HTERT RPE-1 (cell line): ENCODE measurements around the gene SLC39A1.
"Not testable (repeated sequence)": the region's sequence is repeated elsewhere in the genome, so short reads cannot be mapped to it uniquely, and the experiment has no call there.

Experiments used
- in situ Hi-C: fragments of 300-500 bp; cut with MboI; formaldehyde crosslinking; loops from 4 replicates; pipeline ENCODE4 v1.14.3; 2020; ENCODE audit warnings: low sequenced_read_pairs

SLC39A1 gene

GRCh38 chr1:153932156-153933131 lies 30.9 kb downstream of the SLC39A1 start:
- in situ Hi-C loops = no loop called here

GRCh38 chr1:153929981-153930948 lies 33.1 kb downstream of the SLC39A1 start:
- in situ Hi-C loops = no loop called here

- in situ Hi-C loops = no loop called here
Measured at GRCh38 chr1:153929426-153929825, 33.9 kb downstream of the SLC39A1 start.

DNA sequence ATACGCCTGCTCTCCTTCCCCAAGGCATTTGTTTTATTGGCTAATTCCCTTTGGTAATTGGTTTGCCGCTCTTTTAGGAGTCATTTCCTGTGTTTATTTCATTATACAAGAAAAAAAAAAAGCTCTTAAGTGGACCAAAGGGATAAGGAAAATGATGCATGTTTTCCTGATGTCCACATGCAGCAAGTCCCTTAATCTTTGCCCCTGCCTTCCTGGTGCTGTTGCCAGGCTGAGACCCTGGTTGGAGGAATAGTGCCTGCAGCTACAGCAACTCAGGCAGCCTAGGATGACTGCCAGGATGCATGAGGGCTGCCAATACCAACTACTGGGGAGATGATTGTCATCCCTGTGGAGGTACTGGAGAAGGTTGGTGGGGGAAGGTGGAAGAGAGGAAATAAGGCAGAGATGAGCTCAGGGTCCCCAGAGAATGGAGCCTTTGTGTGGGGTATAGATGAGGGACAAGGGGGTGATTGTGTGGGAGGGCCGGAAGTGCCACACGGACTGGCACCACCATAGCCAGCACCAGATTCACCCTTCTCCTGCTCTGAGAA lies 34.5 kb downstream of the SLC39A1 start:
- in situ Hi-C loops = no loop called here

DNA sequence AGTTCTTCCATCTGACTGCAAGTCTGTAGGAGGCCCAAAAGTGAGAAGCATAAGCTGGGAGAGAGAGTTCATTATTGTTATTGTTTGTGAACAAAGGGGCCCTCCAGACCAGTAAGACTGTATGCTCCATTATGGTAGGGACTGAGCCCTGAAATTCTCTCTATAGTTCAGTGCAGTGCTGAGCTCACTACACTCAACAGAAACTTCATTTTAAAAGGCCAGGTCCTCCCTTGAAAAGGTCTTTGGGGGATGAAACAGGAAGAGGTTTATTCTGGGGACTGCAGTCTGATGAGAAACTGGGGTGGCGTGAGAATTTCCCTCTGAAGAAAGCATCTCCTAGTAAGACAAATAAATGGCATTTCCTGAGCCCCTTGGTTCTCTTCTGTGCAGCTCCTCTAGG lies 35.1 kb downstream of the SLC39A1 start:
- in situ Hi-C loops = no loop called here

DNA sequence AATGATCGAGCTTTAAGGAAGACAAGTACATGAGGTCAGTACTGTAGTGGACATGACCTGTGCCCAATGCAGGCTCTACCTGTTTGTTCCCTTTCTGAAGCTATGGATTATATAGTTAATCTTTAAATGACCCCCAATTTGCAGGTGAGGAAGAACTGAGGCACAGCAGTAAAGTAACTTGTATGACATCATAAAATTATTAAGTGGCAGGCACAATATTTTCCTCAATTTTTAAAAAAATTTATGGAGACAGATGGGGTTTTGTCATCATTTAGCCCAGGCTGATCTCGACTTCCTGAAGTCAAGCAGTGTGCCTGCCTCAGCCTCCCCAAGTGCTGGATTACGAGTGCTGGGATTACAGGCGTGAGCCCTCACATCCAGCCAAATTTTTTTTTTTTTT lies 36.9 kb downstream of the SLC39A1 start:
- in situ Hi-C loops = no loop called here

- in situ Hi-C loops = no loop called here
Measured at GRCh38 chr1:153922972-153923925, 40.1 kb downstream of the SLC39A1 start, which contains the start of gene GATAD2B. TSS of gene GATAD2B (minus strand) at chr1:153922972. CDS start at chr1:153828347, 94,625 bp downstream.

- in situ Hi-C loops = no loop called here
Measured at GRCh38 chr1:153922076-153922971, 41.0 kb downstream of the SLC39A1 start.

DNA sequence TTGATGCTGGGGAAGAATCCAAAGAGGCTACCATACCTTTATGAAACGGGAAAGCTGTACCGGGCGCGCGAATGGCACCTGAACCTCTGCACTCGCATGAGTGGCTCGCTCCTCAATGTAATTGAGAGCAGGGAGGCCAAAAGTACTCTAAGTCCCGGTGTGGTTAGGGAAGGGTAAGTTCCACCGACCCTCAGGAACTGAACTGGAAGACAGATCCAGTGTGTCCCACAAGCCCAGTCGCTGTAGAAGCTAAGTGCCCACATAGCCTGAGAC lies 41.6 kb downstream of the SLC39A1 start:
- in situ Hi-C loops = no loop called here

GRCh38 chr1:153921080-153921802 lies 42.1 kb downstream of the SLC39A1 start:
- in situ Hi-C loops = no loop called here

DNA sequence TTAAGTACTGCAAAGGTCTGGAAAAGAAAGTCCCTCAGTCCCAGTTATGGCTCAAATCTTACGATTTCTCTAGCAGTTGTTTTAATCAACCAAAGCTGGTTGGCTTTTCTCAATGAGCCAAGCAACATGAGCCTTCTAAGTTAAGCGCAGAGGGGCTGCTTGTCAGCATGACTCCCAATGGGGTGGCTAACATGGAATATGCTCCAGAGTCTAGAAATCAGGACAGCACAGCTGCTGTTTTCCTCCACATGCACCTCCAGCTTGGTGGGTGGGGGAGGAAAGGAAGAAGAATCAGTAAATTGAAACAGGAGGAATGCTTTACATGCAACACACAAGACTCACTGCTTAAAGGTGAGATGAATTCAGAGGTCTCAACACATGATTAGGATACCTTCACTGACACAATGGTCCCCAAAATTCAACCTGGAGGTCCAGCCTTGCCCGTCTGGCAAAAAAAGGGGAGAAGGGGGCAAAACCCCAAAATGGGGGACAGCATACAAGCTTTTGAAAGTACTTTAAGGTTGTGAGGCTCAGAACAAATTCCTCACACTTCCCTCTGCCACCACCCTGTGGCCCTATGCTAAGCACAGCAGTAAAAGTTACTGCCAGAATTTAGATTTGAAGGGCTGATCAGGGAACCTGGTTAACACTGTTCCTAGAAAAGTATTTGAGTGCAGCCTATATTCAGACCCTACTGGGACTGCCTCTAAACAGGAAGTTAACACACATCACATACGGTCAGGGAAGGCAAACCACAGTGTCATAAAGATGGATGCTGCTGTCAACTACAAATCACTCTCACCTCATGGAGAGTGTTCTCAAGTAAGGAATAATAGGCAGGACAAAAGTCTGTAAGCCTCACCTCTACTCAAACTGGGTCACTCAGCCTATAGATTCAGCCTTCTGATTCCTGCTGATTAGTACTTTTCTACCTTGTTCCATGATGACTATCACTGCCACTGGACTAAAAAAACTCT lies 43.2 kb downstream of the SLC39A1 start:
- in situ Hi-C loops = no loop called here

- in situ Hi-C loops = no loop called here
Measured at GRCh38 chr1:153916297-153916696, 47.0 kb downstream of the SLC39A1 start.

DNA sequence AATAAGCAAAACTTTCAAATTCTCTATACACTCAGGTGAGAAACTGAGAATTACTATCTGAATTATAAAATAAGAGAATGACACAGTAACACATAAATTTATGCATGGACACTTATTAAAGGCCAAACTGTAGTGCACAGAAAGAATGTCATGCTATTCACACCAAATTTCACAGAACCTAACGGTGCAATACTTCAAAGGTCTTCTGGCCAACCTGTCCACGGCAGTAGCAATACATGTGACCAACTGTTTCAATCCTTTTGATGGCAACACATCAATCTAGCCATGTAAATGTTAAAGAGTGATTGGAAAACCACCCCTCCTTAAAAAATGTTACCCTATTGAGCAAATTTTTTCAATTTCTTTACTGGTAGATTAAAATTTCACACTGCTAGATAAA lies 51.0 kb downstream of the SLC39A1 start:
- in situ Hi-C loops = no loop called here

- in situ Hi-C loops = not testable (repeated sequence)
Measured at GRCh38 chr1:153910560-153910959, 52.8 kb downstream of the SLC39A1 start.
